ENCODE data around the gene CWC27. TPM values are rescaled to one million over a fixed set of nuclear protein-coding genes. Genes with fewer than 3 reads are reported as not detected.

Gene CWC27
- total and polyA plus RNA-seq, 2 donors from 2014 or later = 16.5 to 17.3 TPM

DNA sequence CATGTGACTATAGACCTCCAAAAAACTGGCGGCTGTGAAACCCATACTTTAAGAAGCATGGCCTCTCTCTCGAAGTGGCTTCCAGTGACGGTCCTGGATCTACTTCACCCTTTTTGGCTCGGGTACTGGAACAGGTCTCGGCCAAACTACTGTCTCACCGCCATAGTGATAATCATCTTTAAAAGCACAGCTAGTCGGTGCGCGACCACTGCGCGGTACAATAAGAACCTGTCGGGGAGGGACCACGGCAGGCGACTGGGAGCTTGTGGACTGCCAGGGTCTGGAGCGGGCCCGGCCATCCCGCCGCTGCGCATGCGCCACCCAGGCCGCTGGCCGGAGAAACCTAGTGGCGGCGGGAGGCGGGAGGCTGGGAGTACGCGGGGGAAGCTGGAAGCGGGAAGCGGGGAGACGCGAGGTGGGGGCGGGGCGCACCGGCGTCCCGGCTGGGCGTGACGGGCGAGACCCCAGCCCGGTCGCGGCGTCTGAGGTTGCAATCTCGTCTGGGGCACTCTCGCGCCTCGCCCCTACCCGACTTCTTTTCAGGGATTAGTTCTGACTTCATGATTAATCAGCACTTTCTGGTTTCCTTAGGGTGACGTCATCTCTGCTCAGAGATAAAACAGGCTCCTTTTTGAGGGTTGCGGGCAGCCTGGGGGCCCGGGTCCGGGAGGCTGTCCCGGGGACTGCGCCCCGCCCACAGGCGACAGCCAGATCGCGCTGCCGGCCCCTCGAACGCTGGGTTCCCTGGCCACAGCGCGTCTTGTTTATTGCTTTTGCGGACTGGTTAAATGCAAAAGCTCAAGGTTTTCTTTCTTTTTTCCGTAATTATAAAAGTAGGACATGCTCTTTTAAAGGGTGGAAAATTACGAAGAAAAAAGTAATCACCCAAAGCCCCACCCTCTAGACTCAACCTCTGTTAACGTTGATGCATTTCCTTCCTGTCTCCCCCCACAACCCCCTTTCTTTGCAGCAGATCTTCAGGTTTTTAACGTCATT, 266.8 kb downstream of the CWC27 start:
- FAIRE-seq = no peak
- Histone ChIP-seq H3K4me1 (ENCODE audit: control insufficient read depth in 2 of 3, insufficient read depth in 2 of 3, low read depth in 1 of 3, low read length in 3 of 3) (peaks cover 0 to 9% (median 2%) of the 10 kb centered on the region in 3 donors), H3K9ac (ENCODE audit: low read length in 3 of 3) (peak overlapping the region; percentile 56 to 91 (median 88)), H3K36me3 (ENCODE audit: control insufficient read depth in 2 of 3, insufficient read depth in 3 of 3, low read length in 3 of 3) (no peaks in the 10 kb centered on the region), H3K27me3 (ENCODE audit: control insufficient read depth, insufficient read depth, low read length) (no peaks in the 10 kb centered on the region), H3K9me3 (ENCODE audit: control insufficient read depth in 2 of 3, insufficient read depth in 1 of 3, low read length in 3 of 3) (no peaks in the 10 kb centered on the region), H3K4me3 (ENCODE audit: low read length in 3 of 3) (peak overlapping the region; percentile 66 to 79 (median 79)), H3K27ac (ENCODE audit: low read depth in 2 of 2, low read length in 2 of 2) (peak overlapping the region; percentile 89 to 96)
- TF ChIP-seq, protein P1, sequence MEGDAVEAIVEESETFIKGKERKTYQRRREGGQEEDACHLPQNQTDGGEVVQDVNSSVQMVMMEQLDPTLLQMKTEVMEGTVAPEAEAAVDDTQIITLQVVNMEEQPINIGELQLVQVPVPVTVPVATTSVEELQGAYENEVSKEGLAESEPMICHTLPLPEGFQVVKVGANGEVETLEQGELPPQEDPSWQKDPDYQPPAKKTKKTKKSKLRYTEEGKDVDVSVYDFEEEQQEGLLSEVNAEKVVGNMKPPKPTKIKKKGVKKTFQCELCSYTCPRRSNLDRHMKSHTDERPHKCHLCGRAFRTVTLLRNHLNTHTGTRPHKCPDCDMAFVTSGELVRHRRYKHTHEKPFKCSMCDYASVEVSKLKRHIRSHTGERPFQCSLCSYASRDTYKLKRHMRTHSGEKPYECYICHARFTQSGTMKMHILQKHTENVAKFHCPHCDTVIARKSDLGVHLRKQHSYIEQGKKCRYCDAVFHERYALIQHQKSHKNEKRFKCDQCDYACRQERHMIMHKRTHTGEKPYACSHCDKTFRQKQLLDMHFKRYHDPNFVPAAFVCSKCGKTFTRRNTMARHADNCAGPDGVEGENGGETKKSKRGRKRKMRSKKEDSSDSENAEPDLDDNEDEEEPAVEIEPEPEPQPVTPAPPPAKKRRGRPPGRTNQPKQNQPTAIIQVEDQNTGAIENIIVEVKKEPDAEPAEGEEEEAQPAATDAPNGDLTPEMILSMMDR (IDR thresholded peaks at IDR 0.05; ENCODE audit: borderline replicate concordance, extremely low read depth, insufficient read depth) = peak; percentile 22
- DNase-seq = peak; percentile 94 to 97 (median 96)
- intact Hi-C loops (cut with DNase I) = no loop called here

GRCh38 chr5:65037831-65038815, 269.4 kb downstream of the CWC27 start:
- intact Hi-C loops (cut with DNase I) = no loop called here
- DNase-seq (peak in 1 of 5 donors; percentile 41), FAIRE-seq (no peak)
- Histone ChIP-seq H3K4me1 (ENCODE audit: control insufficient read depth in 2 of 3, insufficient read depth in 2 of 3, low read depth in 1 of 3, low read length in 3 of 3) (peaks cover 0 to 9% (median 2%) of the 10 kb centered on the region in 3 donors), H3K27ac (ENCODE audit: low read depth in 2 of 2, low read length in 2 of 2) (peak overlapping the region in 1 of 2 donors; percentile 14), H3K27me3 (ENCODE audit: control insufficient read depth, insufficient read depth, low read length) (no peaks in the 10 kb centered on the region), H3K9ac (ENCODE audit: low read length in 3 of 3) (no peak overlapping the region), H3K36me3 (ENCODE audit: control insufficient read depth in 2 of 3, insufficient read depth in 3 of 3, low read length in 3 of 3) (no peaks in the 10 kb centered on the region), H3K9me3 (ENCODE audit: control insufficient read depth in 2 of 3, insufficient read depth in 1 of 3, low read length in 3 of 3) (no peaks in the 10 kb centered on the region), H3K4me3 (ENCODE audit: low read length in 3 of 3) (no peak overlapping the region)
- TF ChIP-seq, protein P1 (IDR thresholded peaks at IDR 0.05; ENCODE audit: borderline replicate concordance, extremely low read depth, insufficient read depth) = peak; percentile 36

- H3K9me3 ChIP-seq (ENCODE audit: control insufficient read depth in 2 of 3, insufficient read depth in 1 of 3, low read length in 3 of 3) = no peaks in the 10 kb centered on the region
- TF ChIP-seq, protein P1 (IDR thresholded peaks at IDR 0.05; ENCODE audit: borderline replicate concordance, extremely low read depth, insufficient read depth) = no peak
- DNase-seq = no peak
- no peak for FAIRE-seq
- no peaks in the 10 kb centered on the region for H3K36me3 ChIP-seq (ENCODE audit: control insufficient read depth in 2 of 3, insufficient read depth in 3 of 3, low read length in 3 of 3)
- H3K4me3 ChIP-seq (ENCODE audit: low read length in 3 of 3) = no peak overlapping the region
- peaks cover 0 to 2% (median 0%) of the 10 kb centered on the region in 3 donors for H3K4me1 ChIP-seq (ENCODE audit: control insufficient read depth in 2 of 3, insufficient read depth in 2 of 3, low read depth in 1 of 3, low read length in 3 of 3)
- H3K27ac ChIP-seq (ENCODE audit: low read depth in 2 of 2, low read length in 2 of 2) = no peak overlapping the region
- no peaks in the 10 kb centered on the region for H3K27me3 ChIP-seq (ENCODE audit: control insufficient read depth, insufficient read depth, low read length)
- intact Hi-C loops (cut with DNase I) = no loop called here
- no peak overlapping the region for H3K9ac ChIP-seq (ENCODE audit: low read length in 3 of 3)
These were observed 272.8 kb downstream of the CWC27 start for GRCh38 chr5:65041296-65042158.

Data from kidney (tissue), 14 donors.